Measurements from ENCODE around the gene SMAD6. TPM values are rescaled to one million over a fixed set of nuclear protein-coding genes. Genes with fewer than 3 reads are reported as not detected.

SMAD6 gene
- total and polyA plus RNA-seq, 2 of the 4 experiments (the other 2 are of a cell fraction): 4.8 to 8.5 TPM

DNA sequence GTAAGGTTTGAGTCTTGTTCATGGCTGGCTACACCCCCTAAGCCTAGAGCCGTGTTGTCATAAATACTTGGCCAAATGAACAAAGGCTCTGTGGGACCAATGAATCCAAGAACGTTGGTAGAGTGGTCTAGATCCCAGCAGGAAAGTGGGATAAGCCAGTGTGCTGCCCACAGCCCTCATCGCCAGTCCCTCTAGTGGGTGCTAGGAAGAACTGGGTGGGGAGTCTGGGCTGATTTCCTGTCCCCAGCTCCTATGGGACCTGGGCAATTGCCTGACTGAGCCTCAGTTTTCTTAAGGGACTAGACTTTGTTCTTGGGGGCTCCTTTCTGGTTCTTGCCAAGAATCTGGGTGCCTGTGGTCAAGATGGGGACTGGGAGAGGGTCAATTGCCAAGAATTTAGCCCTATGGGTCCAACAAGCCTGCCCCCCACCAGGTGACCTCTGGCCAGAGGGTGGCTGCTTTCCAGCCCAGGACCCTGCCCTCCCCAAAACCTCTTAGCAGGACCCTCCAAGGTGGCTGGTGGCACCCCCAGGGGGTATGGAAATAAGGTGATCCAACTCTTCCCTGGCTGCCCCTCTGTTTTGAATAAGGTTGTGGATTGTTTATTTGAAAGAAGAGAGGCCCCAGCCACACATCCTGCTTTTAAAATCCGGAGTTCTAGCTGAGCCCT lies 42.7 kb downstream of the SMAD6 start:
- dilution Hi-C loops (cut with HindIII; ENCODE audit: low sequenced_read_pairs, unreplicated experiment): no loop called here

More for the DNA sequence above, 42.7 kb downstream of the SMAD6 start:
- peak overlapping the region; percentile 93 for H2BK120ac ChIP-seq (ENCODE audit: low read depth, low read length)
- peak overlapping the region; percentile 99 for H2AK5ac ChIP-seq (ENCODE audit: low read depth, low read length)
- peak overlapping the region; percentile 99; the same call in 2 of the 3 replicates for H2BK15ac ChIP-seq (ENCODE audit: low read depth, low read length)
- no peak for TF ChIP-seq CHD1 (IDR thresholded peaks at IDR 0.05; ENCODE audit: low read depth, low read length)
- no peak for TF ChIP-seq NFE2L2 (IDR thresholded peaks at IDR 0.05; ENCODE audit: low read depth, low read length)
- TF ChIP-seq FOS (IDR thresholded peaks at IDR 0.05; ENCODE audit: low read depth, low read length): no peak
- TF ChIP-seq POLR2A (IDR thresholded peaks at IDR 0.05; ENCODE audit: low read depth, low read length): no peak
- no peak for TF ChIP-seq SMC3 (IDR thresholded peaks at IDR 0.05; ENCODE audit: low read depth, low read length)
- peak overlapping the region; percentile 44 to 88 for H4K8ac ChIP-seq (ENCODE audit: low read depth in 2 of 2, low read length in 2 of 2)
- no peak overlapping the region for H3K56ac ChIP-seq (ENCODE audit: extremely low read depth, insufficient read depth, low read length)
- DNase-seq (no peak), ATAC-seq (ENCODE audit: low read depth) (no peak)
- intact Hi-C loops (cut with micrococcal nuclease) (loop anchor here (5.0 kb wide), 1 partner anchor 42 kb away; the partner anchor contains the start of gene SMAD6), in situ Hi-C loops (cut with MboI; ENCODE audit: low sequenced_read_pairs) (no loop called here)
- no TSS peak for BruUV-seq (replicated peaks)
- H3K18ac ChIP-seq (ENCODE audit: low read depth, low read length): peak overlapping the region; percentile 20
- H2AFZ ChIP-seq (replicated peaks; ENCODE audit: low read length, poor library complexity): peak overlapping the region; percentile 73
- peaks cover 4% of the 10 kb centered on the region for H3K36me3 ChIP-seq (ENCODE audit: control insufficient read depth, insufficient read depth, low read length)
- no peak overlapping the region for H3K4me3 ChIP-seq (ENCODE audit: insufficient read depth, low read depth, low read length)
- peak overlapping the region; percentile 90 for H4K91ac ChIP-seq (ENCODE audit: insufficient read depth, low read depth, low read length)
- H3K23ac ChIP-seq (ENCODE audit: low read depth, low read length): peak overlapping the region; percentile 8; the same call in 1 of the 2 replicates
- peaks cover 64 to 88% of the 10 kb centered on the region in 2 experiments for H3K79me1 ChIP-seq (ENCODE audit: low read depth in 1 of 2, low read length in 2 of 2)
- H3K27ac ChIP-seq (ENCODE audit: insufficient read depth, low read length): peak overlapping the region; percentile 71
- peak overlapping the region; percentile 87 for H3K4ac ChIP-seq (ENCODE audit: low read depth, low read length)
- ChIA-PET CTCF (interaction anchor here (0.9 kb wide), 1 partner anchor 10 kb away, joined by 3 read pairs; no protein-coding TSS in a partner anchor), POLR2A (ENCODE audit: unreplicated experiment) (no interaction called here)
- peak overlapping the region; percentile 60; the same call in 1 of the 2 replicates for H2BK20ac ChIP-seq (ENCODE audit: low read depth, low read length)
- peak overlapping the region; percentile 24; the same call in 1 of the 2 replicates for H3K9ac ChIP-seq (ENCODE audit: low read depth, low read length)
- WGBS, 2 experiments (ENCODE audit: extremely low coverage in 2 of 2, insufficient read length in 1 of 2): no CpG with 5 or more reads among the region's 4 CpGs
- peak overlapping the region; percentile 12 for H3K14ac ChIP-seq (replicated peaks; ENCODE audit: low read depth, low read length)
- H3K9me1 ChIP-seq (ENCODE audit: insufficient read depth, low read length): peaks cover 41% of the 10 kb centered on the region
- H3K4me2 ChIP-seq (ENCODE audit: low read depth, low read length): peak overlapping the region; percentile 48
- peaks cover 10% of the 10 kb centered on the region; the same call in 1 of the 2 replicates for H4K20me1 ChIP-seq (ENCODE audit: insufficient read depth, low read length)
- peak overlapping the region; percentile 85 for H4K5ac ChIP-seq (ENCODE audit: low read depth, low read length)
- no peaks in the 10 kb centered on the region for H3K27me3 ChIP-seq (ENCODE audit: control insufficient read depth, insufficient read depth, low read length)
- H3K4me1 ChIP-seq (ENCODE audit: control insufficient read depth, insufficient read depth, low read length): peaks cover 49% of the 10 kb centered on the region
- no peaks in the 10 kb centered on the region for H3K9me3 ChIP-seq (ENCODE audit: control insufficient read depth, insufficient read depth, low read length)
- peak overlapping the region; percentile 22 for H2BK5ac ChIP-seq (ENCODE audit: low read depth, low read length, poor library complexity, severe bottlenecking)
- H2AK9ac ChIP-seq (replicated peaks; ENCODE audit: low read depth, low read length, poor library complexity): peak overlapping the region; percentile 74

Measured in IMR-90 (cell line).